Cortex of kidney (tissue), 1 donor: ENCODE data around the gene KRT85.
"Not testable (repeated sequence)": the region's sequence is repeated elsewhere in the genome, so short reads cannot be mapped to it uniquely, and the experiment has no call there.

Experiments used
- DNase-seq: peaks from one replicate; lab custom pipeline; 2025; lab: John Stamatoyannopoulos, UW

Gene KRT85

GRCh38 chr12:52349196-52349595 lies 18.1 kb downstream of the KRT85 start:
- DNase-seq = no peak

DNA sequence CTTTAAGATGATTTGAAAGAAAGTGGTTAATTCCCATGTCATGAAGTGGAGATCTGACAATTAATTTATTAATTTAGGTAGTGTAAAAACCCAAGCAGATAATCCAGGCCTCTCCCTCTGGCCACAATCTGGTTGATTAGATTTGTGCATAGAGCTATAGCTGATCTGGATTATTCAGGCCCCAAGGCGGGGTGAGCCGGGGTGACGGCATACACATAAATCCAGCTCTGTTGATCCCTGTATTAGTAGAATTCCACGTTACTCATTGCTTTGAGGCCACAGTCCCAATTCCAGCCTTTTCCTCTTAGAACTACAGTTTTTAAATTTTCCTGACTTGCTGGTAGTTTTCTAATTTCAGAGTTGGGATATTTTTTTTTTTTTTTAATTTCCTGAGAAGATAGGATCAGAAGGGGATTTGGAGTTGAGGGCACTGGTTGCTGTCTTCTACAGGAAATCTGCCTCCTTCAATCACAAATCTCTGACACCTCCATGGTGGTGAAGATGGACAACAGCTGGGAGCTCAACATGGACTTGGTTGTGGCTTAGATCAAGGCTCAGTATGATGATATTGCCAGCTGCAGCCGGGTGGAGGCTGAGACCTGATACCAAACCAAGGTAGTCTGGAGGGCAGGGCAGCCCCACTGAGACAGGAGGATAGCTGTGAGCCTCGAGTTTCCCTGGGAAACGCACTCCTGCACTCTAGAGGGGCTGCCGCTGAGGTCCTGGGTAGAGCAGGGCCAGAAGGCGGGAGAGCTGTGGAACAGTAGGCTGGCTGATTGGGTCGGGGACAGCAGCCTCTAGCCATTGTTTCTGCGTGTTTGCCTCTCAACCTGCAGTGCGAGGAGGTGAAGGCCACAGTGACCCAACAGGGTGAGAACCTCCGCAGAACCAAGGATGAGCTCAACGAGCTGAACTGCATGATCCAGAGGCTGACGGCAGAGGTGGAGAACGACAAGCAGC lies 19.4 kb downstream of the KRT85 start:
- no peak for DNase-seq

DNA sequence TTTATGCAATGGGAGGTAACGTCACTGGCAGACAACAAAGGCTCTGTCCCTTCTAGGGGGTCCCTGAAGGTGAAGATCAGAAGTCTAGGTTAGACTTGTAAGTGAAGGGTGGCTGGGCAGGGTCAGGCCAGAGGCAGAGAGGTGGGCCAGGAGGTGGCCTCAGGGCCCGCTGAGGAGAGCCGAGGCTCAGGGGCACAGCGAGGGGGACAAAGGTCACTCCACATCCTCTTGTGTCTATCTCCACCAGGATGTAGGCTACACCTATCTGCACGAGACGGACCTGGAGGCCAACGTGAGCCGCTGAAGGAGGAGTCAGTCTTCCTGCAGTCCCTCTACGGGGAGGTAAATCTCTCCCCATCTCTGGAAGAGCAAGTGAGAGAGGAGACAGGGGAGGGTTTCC lies 20.3 kb downstream of the KRT85 start:
- no peak for DNase-seq

DNA sequence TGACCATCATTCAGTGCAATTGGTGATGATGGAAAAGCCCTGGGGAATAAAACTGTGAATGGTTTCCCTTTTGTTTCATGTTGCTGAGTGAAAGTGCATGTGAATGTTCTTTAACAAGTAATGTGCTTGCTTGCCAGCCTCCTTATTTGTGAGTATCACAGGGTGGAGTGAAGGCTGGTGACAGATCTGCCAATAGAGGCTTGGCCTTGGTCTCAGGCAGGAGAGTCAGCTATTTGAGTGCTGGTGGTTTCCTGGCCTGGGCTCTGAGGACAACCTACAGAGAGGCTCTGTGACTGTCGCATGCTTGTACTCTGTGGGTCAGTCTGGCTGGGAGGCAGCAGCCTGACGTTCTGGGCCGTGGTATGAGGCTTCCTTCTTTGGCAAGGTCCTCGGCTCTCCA lies 20.7 kb downstream of the KRT85 start:
- no peak for DNase-seq

DNA sequence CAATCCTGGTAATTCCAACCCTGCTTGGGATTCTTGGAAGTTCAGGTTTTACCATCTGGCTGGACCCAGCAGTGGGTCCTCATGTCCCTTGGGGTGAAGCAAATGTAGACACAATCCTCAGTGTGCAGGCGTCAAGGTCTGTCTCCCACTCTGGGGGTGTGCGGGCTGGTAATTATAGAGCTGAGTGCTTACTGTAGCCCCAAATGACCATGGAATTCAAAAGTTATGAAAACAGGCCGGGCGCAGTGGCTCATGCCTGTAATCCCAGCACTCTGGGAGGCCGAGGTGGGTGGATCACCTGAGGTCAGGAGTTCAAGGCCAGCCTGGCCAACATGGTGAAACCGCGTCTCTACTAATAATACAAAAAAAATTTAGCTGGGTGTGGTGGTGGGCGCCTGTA lies 22.2 kb downstream of the KRT85 start:
- not testable (repeated sequence) for DNase-seq

DNA sequence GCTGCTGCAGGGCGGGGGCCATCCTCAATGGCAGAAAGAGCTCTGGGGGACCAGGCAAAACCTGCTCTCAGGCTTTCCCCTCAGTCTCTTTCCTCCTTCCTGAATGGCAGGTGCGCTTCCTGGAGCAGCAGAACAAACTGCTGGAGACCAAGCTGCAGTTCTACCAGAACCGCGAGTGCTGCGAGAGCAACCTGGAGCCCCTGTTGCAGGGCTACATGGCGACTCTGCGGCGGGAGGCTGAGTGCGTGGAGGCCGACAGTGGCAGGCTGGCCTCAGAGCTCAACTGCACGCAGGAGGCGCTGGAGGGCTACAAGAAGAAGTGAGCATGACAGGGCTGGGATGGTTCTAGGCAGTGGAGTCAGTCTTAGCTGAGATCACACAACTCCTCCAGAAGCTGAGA lies 23.2 kb downstream of the KRT85 start:
- DNase-seq = no peak

DNA sequence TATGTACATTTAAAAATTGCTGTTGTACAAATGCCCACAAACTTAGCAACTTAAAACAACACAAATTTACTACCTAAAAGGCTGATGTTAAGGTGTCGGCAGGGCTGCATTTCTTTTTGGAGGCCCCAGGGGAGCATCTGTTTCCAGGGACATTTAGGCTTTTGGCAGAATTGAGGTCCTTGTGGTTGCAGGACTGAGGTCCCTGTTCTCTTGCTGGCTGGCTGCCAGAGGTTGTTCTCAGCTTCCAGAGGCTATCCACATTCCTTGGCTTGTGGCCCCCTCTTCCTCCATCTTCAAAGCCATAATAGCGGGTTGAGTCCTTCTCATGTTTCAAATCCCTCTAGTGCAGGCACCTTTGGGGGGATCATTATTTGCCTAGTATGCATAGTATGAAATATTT lies 23.7 kb downstream of the KRT85 start:
- DNase-seq = no peak

DNA sequence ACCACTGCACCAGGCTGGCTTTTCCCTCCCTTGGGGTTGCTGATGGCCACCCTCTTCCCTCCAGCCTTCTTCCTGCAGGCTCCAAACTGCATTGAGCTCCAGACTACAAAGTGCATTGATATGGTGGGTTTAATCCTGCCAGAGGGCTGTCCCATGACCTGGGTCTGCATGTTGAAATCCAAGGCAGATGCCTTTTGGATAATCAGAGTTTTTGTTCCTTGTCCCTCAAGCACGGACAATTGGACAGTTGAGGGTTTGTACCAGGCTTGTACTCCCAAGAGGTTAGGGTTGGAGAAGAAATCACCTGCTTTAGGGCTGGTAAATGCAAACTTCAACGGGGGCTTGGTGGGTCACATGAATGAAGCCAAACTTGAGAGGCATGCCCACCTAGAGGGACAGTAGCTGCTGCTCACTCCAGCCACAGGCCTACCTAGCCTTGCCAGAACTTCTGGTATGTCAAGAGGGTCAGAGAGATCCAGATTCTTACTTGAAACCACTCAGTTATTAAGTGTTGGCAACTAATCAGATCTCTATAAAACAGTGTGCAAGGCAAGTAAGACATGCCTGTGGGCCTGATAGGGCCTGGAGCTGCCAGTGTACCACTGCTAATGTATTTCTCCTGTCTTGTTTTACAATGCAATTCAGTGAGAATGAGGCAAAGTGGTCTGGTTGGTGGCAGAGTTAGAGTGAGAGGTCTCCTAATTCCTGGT lies 24.3 kb downstream of the KRT85 start:
- no peak for DNase-seq

DNA sequence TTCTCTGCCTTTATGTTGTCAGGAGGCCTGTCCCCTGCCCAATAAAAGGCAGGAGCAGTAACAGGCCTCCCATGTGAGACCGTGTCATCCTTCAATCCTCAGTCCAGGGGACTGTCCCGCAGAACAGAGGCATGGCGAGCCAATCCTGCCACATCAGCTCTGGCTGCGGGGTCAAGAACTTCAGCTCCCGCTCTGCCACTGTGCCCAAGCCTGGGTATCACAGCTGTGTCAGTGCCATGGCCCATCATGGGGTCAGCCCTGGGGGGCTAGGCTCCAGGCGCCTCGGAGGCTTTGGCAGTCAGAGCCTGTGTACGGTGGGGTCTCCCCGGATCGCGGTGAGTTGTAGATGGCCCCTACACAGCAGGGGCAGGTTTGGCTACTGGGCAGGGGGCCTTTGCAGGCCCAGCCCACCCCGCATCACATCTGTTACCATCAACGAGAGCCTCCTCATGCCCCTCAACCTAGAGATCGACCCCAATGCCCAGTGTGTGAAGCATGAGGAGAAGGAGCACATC lies 26.2 kb downstream of the KRT85 start:
- DNase-seq = no peak

DNA sequence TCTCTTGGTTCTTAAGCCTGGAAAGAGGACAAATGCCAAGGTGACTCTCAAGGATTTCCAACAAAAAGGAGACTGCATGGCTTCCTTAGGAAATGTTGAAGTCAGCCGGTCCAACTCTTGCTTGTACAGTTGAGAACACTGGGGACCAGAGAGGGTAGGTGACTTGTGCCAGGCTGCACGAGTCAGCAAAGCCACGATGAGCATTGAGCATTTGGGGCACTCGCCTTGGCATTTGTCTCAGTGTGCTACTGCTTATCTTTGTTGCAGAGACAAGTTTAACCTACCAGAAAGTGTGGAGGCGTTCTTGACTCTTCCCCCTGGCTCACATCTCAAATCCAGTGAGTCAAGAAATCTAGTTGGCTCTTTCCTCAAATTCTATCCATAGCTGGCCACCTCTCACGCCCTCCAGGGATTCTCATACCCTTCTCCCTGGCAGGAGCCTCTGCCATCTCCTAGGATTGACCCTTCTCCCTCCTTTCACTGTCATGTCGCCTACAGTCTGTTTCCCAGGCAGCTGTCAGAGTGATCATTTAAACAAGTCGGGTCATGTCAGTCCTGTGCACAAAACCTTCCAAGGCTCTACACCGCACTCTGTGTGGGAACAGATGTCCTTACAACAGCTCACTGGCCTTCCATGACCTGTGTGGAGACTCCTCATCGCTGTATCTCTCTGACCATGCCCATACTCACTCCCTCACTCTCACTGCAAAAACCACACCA lies 28.9 kb downstream of the KRT85 start:
- no peak for DNase-seq

GRCh38 chr12:52337054-52337453 lies 30.2 kb downstream of the KRT85 start:
- DNase-seq = no peak

GRCh38 chr12:52336641-52337040 lies 30.6 kb downstream of the KRT85 start:
- no peak for DNase-seq

DNA sequence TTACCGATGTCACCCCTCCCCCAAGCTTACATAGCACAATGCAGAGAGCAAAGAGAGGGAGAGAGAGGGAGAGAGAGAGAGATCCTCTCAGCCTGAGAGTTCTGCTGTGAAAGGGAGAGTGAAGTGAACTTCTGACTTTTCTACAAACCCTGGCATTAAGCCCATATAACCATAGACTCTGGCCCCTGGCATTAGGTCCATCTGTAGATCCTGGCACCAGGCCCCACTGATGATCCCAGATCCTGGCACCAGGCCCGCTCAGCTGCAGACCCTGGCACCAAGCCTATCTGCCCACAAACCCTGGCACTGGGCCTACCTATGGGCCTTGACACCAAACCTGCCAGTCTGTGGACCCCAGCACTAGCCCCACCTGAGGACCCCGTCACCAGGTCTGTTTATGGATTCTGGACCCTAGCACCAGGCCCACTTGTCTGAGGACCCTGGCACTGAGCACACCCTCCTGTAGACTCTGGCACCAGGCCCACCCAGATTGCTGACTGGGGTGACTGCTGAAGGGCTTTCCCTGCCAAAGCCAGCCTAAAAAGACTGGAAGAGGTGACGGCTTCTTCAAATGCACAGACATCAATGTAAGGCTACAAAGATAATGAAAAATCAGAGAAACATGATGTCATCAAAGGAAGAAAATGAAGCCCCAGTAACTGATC lies 31.6 kb downstream of the KRT85 start:
- no peak for DNase-seq

DNA sequence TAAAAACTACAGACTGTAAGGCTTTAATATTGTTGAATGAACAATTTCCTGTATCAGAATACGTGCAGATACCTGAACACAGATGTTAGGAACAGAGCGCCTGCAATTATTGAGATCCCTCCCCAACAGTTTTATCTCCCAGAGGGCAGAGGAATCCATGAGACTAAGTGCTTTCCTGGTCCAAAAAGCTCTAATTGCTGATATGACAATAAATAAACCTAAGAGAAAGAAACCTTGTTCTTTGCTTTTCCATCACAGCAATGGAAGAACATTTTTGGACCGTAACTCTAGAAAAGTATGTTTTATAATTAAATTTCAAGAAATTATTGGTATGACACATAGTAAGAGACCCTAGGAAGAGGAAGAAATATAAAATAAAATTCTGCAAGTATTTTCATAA lies 33.1 kb downstream of the KRT85 start:
- DNase-seq = no peak

- DNase-seq = no peak
These were observed 34.0 kb downstream of the KRT85 start for GRCh38 chr12:52333321-52333720.

DNA sequence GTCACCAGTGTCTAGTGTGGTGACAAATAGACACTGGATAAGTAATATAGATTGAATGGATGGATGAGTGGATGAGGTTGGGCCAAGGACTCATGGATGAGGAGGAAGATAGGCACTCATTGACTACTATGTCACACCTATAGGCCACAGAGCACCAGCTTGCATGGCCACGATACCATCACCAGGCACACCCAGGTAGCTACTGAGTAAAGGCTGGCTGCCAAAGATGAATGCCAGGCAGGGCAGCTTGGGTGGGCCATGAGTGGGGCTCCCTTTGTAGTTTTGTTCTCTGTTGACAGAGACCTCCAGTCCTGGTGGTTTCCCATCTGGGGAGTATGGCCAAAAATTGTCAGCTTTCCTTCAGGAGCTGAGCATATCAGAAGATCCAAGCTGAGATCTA lies 34.9 kb downstream of the KRT85 start:
- no peak for DNase-seq

GRCh38 chr12:52331833-52332232 lies 35.4 kb downstream of the KRT85 start:
- no peak for DNase-seq

DNA sequence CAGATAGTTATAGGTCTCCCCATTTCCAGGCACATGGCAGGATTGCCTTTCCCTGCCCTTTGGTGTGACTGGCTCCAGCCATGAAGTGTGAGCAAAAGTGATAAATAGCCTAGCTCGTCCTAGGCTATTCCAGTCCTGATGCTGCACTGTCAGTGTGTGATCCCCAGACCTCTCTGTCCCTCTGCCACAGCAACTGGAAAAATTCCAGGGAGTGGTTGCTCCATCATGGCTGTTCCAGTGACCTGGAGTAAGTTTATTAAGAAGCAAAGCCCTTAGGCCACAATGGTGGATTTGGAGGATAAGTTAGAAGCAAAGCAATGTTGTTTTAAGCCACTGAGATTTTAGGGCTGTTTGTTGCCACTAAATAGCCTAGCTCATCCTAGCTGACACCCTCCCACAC lies 36.2 kb downstream of the KRT85 start:
- DNase-seq = no peak

- DNase-seq = no peak
These were observed 39.3 kb downstream of the KRT85 start for GRCh38 chr12:52327830-52328500.

- no peak for DNase-seq
These were observed 40.0 kb downstream of the KRT85 start for GRCh38 chr12:52327052-52327829.

GRCh38 chr12:52324153-52324444 lies 43.2 kb downstream of the KRT85 start:
- no peak for DNase-seq
